Right ventricle myocardium inferior (tissue), 1 donor: Measurements from ENCODE around the gene AFAP1L2. TPM values are rescaled to one million over a fixed set of nuclear protein-coding genes. Genes with fewer than 3 reads are reported as not detected.
A peak's percentile ranks its signal among the peaks of the same experiment; 100 is the strongest.

ENCODE experiments used
- ATAC-seq: fragments of 200-7000 bp; cut with Tn5 transposase; one replicate; pipeline ENCODE4 v1.9.1; 2020; ENCODE audit warnings: mild to moderate bottlenecking, moderate library complexity
- DNase-seq: peaks from one replicate; pipeline ENCODE4 v3.0.0; 2021; ENCODE audit errors: missing footprints
- intact Hi-C: fragments of 100-400 bp; cut with DNase I; formaldehyde crosslinking; loops from one replicate; pipeline ENCODE4 v1.11.0; 2022
- total RNA-seq: library from RNA; stranded (reverse); fragmentation: NEBNext Ultra II Directional; extraction: Animal tissue kit (Norgen Biotek cat#: 25700); gene quantifications from one replicate; pipeline ENCODE4 v1.2.1, GENCODE V29; 2021
- donor health status: DM: no; HTN: yes; CAD: no; lungs with severe emphysema.

Gene AFAP1L2
- total RNA-seq, 1 donor from 2014 or later: 5.7 TPM

DNA sequence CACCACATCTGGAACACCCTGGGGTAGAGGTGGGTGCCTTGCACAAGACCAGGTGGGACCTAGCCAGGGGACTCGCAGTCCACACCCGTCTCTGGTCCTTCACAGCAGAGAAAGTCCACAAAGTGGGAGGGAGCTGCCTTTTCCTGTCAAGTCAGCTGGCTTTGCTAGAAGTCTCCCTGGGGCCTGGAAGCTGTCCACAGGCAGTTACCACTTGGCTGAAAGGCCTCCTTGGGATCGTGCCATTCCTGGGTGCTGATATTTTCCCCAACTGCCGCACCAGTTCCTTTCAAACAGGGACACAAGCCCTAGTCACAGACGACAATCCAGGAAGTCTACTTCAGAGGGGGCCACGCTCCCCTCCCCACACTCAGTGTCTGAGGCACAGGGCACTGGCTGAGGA lies 75.4 kb downstream of the AFAP1L2 start:
- DNase-seq (no peak), ATAC-seq (peak; percentile 71)
- intact Hi-C loops: loop anchor here (5.0 kb wide), 2 partner anchors 57 to 73 kb away; partner anchors contain the start of gene AFAP1L2

GRCh38 chr10:114328441-114328812 lies 75.9 kb downstream of the AFAP1L2 start:
- ATAC-seq (peak; percentile 38), DNase-seq (no peak)
- intact Hi-C loops: loop anchor here (5.0 kb wide), 2 partner anchors 56 to 74 kb away; partner anchors contain the start of gene AFAP1L2

DNA sequence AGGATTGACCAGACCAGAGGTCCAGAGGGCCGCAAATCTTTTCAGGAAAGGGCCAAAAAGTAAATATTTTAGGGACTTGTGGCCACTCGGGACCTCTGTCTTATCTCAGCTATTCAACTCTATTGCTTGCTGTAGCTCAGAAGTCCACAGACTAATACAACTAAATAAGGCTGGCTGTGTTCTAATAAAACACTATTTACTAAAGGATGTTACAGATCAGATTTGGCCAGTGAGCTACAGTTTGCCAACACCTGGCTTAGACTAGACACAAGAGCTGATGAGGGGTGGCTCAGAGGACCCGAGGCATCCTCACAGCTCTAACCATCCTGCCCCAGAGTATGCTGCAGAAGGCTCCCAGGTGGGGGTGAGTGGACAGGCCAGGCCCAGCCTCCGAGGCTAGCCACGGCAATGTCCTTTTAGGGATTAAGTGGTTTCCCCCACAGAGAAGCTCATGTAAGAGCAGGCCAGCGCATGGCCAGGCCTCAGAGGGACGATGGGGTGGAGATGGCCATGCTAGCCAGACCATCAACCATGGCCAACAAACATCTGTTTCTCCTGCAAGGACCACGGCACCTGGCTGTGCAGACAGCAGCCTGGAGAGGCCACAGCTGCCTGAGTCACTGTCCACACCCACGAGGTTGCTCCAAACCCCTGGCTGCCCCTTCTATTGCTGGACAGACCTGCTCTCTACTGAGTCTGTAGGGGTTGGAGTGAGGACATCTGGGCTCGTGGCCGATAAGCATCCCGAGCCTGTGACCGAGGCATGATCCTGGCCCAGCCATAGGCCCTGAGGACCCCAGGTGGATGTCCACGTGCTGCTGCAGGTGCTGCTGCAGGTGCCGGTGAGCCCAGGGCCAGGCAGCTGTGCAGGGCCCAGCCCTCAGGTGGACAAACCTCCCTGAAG lies 76.5 kb downstream of the AFAP1L2 start:
- intact Hi-C loops: loop anchor here (5.0 kb wide), 2 partner anchors 55 to 75 kb away; partner anchors contain the start of gene AFAP1L2
- DNase-seq (no peak), ATAC-seq (peak; percentile 70)

GRCh38 chr10:114326795-114327194 lies 77.5 kb downstream of the AFAP1L2 start:
- no peak for ATAC-seq
- intact Hi-C loops: loop anchor here (5.0 kb wide), 2 partner anchors 54 to 76 kb away; partner anchors contain the start of gene AFAP1L2
- DNase-seq: no peak

DNA sequence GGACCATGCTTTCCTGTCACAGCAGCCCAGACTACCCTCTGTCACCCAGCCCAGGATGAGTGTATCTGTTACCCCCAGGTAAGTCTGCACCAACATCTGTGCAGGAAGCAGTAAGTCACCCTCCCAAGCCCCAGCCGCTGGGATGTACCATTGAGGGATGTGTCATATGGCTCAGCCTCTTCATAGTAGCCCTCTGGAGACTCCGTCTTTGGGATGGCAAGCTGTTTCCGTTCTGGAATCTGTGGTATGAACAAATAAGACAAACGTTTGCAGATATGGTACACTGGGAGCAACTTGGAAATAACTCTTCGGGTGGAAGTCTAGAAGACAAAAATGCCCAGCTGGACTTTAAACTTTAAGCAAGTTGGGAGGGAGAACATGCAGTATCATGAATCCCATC lies 81.3 kb downstream of the AFAP1L2 start:
- ATAC-seq (no peak), DNase-seq (no peak)
- intact Hi-C loops: no loop called here

DNA sequence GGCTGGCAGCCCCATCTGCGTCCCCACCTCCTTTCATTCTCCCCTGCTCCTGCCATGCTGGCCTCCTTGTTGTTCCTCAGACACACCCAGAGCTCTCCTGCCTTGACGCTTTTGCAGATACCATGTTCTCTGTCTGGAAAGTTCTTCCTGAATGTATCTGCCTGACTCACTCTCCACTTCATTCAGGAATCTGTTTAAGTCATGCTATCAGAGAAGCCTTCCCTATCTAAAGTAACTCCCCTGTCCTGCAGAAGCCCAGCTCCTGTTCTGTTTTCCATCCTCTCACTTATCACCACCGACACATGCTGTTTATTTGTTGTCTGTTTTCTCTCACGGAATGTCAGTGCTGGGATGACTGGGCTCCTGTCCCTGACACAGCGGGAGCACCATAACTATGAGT lies 82.0 kb downstream of the AFAP1L2 start:
- DNase-seq (no peak), ATAC-seq (peak; percentile 81)
- intact Hi-C loops: no loop called here

DNA sequence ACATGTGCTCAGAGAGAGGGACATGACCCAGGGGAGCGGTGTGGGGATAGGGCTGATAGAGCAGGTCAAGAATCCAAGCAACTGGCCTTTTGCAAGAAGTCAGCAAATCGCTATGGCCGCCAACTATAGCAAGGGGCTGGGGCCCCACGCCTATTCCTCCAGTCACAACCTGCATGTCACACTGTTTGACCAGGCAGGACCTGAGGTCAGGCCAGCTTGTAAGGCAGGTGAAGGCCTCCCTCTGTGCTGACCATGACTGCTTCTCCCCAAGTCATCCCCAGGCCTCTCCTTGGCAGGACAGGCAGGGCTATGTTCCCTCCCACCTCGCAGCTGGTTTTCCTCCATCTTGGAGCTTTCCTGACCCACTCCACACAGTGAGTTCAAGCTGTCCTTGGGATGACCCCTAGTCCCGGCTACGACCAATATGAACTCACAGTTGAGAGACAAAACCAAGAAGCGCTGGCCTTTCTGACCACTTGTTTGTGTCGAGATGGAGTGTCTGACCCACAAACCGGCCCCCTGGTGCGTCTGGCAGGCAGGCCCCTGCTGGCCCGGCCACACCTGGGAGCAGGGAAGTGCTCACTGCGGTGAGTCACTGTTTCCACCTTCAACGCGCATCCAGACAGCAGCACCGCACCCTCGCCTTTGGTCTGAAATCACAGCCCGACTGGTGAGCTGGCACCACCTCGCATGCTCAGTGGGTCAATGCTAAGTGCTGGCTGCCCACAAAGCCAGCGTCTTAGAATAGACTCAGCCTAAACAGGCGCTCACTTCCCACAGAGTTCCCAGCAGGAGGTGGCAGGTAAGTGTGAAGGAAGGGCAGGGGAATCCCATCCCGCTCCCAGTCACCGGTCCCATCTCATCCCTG lies 83.8 kb downstream of the AFAP1L2 start:
- DNase-seq: no peak
- ATAC-seq: no peak
- intact Hi-C loops: no loop called here

DNA sequence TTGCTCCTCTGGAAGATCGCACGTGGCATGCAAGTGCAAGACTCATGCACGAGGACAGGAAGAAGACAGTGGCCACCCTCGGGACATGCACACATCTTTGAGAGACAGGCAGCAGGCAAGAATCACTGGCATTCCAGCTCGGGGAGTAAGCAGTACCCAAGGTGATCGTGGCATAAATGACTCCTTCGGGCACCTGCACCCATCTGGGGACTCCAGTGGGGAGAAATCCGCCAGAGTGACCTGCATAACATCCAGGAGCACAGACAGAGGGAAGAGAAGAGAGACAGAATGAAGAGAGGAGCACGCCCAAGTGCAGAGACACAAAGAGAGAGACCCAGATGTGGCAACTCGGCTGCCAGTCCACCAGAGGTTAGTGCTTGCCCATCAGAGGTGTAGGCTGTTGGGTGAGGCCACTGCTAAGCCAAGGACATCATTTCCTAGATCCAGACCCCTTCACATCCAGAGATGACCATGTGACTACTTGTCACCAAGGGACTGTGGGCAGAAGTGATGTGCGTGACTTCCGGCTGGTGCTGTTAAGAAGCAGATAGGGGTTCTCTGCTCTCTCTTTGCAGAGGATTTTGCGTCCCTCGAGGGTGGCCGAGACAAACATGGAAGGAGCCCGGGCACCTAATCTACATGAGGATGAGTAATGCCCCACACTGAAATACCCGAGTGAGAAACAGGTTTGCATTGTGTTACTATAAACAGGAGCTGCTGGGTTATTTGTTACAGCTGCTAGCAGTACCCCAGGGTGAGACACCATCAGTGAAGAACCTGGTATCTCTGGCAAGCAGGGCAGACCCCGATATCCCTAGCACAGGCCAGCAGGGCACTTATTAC lies 84.7 kb downstream of the AFAP1L2 start:
- no peak for DNase-seq
- intact Hi-C loops: no loop called here
- no peak for ATAC-seq

GRCh38 chr10:114316744-114317143 lies 87.6 kb downstream of the AFAP1L2 start:
- intact Hi-C loops: no loop called here
- DNase-seq (no peak), ATAC-seq (no peak)

- DNase-seq: no peak
- ATAC-seq: no peak
- intact Hi-C loops: no loop called here
These were observed 88.5 kb downstream of the AFAP1L2 start for GRCh38 chr10:114315566-114316420.

DNA sequence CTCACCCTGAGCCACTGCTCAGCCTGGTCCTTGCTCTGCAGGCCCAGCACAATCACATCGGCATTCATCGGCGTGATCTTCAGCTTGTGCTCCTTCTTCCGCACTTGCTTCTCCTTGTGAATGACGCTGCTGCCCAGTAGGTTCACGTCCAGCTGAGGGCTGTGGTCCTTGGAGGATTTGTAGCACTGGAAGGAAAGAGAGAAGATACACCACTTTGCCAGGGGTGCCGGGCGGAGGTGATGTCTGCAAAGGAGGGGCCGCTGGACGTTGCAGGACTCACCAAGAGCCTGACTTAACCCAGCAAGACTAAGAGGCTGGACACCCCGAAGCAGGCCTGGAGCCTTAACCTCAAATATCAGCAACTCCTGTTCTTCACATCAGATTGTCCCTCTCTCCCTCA lies 90.4 kb downstream of the AFAP1L2 start:
- DNase-seq (no peak), ATAC-seq (no peak)
- intact Hi-C loops: no loop called here

DNA sequence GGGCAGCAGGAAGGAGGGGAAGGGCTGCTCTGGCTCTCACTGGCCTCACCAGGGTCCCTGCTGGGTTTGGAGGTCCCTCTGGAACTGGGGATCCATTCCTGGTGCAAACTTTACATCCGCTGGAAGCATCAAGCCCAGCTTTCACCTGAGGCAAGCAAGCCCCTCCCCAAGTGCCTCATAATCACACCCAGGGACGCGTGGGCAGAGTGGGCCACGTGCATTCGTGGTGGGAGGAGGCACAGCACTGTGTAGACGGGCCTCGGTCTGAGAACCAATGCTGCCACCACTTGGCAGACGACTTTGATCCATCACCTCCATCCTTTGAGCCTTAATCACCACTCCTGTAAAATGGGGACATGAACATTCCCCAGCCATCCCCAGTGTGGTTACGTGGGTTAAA lies 91.2 kb downstream of the AFAP1L2 start:
- DNase-seq: no peak
- intact Hi-C loops: no loop called here
- no peak for ATAC-seq

- no peak for DNase-seq
These were observed 92.6 kb downstream of the AFAP1L2 start for GRCh38 chr10:114311496-114312209.

DNA sequence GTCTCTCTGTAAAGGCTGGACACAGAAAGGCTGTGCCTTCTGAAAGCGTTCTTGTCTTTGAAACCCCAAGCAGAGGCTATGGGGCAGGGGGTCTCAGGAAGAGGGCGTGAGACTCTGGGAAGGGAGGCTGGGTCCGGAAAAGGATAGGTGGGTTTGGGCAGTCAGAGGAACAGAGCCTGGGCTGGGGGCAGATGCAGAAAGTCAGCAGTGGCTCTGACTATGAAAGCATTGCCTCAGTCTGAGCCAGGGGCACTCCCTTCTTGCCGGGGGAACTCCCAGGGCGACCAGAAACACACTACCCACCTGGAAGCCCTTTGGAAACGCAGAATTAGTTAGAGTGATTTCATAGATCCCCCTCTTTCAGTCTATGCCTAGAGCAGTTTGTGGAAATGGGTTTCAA lies 93.3 kb downstream of the AFAP1L2 start:
- ATAC-seq (no peak), DNase-seq (no peak)
- intact Hi-C loops: no loop called here

More at GRCh38 chr10:114311496-114312209, 92.6 kb downstream of the AFAP1L2 start:
- intact Hi-C loops: no loop called here
- ATAC-seq: no peak

- DNase-seq (no peak), ATAC-seq (no peak)
- intact Hi-C loops: no loop called here
These were observed 94.0 kb downstream of the AFAP1L2 start for GRCh38 chr10:114310346-114310745.

GRCh38 chr10:114309364-114309651 lies 95.0 kb downstream of the AFAP1L2 start:
- DNase-seq (no peak), ATAC-seq (no peak)
- intact Hi-C loops: loop anchor here (10.0 kb wide), 2 partner anchors 475 to 515 kb away; partner anchors contain the start of gene FHIP2A
